Measurements from ENCODE around the gene SLC8A1. TPM values are rescaled to one million over a fixed set of nuclear protein-coding genes. Genes with fewer than 3 reads are reported as not detected.

Gene SLC8A1
- total and polyA plus RNA-seq, 2 experiments from 2014 or later, result 103 to 682 TPM

DNA sequence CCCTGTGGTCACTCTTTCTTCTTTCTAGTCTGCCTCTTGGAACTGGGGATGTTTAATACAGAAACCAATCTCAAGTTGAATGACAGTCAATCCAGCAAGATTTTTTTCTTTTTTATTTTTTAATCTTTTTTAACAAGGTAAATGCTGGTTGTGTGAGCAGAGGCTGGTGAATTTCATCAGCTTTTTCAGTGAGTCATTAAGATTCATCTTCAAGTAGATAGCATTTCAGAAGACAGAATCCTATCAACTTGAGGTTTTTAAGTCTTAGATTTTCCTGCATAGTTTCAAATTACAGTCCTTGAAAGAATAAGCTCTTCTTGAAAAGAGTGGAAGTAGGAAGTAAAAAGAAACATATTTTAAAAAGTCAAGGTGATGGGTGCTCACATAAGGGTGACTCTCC, 12.4 kb downstream of the SLC8A1 start:
- H3K4me3 ChIP-seq, result no peak overlapping the region
- no peaks in the 10 kb centered on the region for H3K9me3 ChIP-seq (ENCODE audit: low read depth)
- no peaks in the 10 kb centered on the region for H3K36me3 ChIP-seq
- peaks cover 40% of the 10 kb centered on the region for H3K4me1 ChIP-seq (ENCODE audit: low read depth)
- no peaks in the 10 kb centered on the region for H3K27me3 ChIP-seq
- TF ChIP-seq, protein P1, sequence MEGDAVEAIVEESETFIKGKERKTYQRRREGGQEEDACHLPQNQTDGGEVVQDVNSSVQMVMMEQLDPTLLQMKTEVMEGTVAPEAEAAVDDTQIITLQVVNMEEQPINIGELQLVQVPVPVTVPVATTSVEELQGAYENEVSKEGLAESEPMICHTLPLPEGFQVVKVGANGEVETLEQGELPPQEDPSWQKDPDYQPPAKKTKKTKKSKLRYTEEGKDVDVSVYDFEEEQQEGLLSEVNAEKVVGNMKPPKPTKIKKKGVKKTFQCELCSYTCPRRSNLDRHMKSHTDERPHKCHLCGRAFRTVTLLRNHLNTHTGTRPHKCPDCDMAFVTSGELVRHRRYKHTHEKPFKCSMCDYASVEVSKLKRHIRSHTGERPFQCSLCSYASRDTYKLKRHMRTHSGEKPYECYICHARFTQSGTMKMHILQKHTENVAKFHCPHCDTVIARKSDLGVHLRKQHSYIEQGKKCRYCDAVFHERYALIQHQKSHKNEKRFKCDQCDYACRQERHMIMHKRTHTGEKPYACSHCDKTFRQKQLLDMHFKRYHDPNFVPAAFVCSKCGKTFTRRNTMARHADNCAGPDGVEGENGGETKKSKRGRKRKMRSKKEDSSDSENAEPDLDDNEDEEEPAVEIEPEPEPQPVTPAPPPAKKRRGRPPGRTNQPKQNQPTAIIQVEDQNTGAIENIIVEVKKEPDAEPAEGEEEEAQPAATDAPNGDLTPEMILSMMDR (IDR thresholded peaks at IDR 0.05; ENCODE audit: low read depth, low read length), result no peak
- no peak overlapping the region for H3K27ac ChIP-seq
- DNase-seq (ENCODE audit: low read depth in 1 of 2, low spot score in 1 of 2), result no peak

DNA sequence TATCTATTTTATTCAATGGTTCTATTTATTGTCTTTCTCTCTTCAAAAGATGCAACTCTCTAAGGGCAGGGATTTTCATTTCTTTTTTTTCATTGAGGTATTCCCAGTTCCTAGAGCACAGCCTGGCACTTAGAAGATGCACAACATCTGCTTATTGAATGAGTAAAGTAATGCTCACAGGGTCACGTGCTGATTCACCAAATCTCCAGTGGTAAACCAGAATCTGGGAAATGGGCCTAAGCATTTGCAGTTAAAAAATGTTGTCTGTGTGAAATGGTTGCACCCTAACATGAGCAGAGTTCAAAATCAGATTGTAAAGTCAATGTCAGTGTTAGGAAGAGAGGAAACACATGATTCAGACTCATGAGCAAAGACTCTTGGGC, 15.8 kb downstream of the SLC8A1 start:
- Histone ChIP-seq H3K4me1 (ENCODE audit: low read depth) (peaks cover 44% of the 10 kb centered on the region), H3K27ac (peak overlapping the region; percentile 39)

DNA sequence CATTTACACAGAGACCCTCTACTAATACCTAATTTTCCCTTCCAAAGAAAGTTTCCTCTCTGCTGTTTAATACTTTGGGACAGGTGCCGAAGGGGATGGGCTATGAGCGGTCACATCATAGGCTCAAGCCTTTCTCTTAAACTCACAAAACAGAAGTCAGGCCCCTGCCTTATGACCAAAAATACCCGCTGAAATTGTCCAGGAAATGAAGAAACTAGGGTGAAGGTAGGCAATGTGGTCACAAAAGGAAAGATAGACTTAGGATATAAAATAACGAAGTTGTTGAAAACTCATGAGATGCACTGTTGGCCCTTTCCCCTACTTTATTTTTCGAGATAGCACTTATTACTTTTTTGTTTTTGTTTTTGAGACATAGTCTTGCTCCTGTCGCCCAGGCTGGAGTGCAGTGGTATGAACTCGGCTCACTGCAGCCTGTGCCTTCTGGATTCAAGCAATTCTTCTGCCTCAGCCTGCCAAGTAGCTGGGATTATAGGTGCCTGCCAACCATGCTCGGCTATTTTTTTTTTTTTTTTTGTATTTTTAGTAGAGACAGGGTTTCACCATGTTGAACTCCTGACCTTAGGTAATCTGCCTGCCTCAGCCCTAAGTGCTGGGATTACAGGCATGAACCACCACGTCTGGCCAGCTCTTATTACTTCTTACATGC, 16.3 kb downstream of the SLC8A1 start:
- Histone ChIP-seq H3K4me3 (no peak overlapping the region), H3K9me3 (ENCODE audit: low read depth) (no peaks in the 10 kb centered on the region), H3K27ac (peak overlapping the region; percentile 45), H3K36me3 (peaks cover 5% of the 10 kb centered on the region), H3K27me3 (no peaks in the 10 kb centered on the region), H3K4me1 (ENCODE audit: low read depth) (peaks cover 39% of the 10 kb centered on the region)
- TF ChIP-seq, protein P1 (IDR thresholded peaks at IDR 0.05; ENCODE audit: low read depth, low read length), result no peak
- no peak for DNase-seq (ENCODE audit: low read depth in 1 of 2, low spot score in 1 of 2)

More for the DNA sequence above, 15.8 kb downstream of the SLC8A1 start:
- TF ChIP-seq, protein P1 (IDR thresholded peaks at IDR 0.05; ENCODE audit: low read depth, low read length), result no peak
- no peak for DNase-seq (ENCODE audit: low read depth in 1 of 2, low spot score in 1 of 2)
- Histone ChIP-seq H3K4me3 (no peak overlapping the region), H3K9me3 (ENCODE audit: low read depth) (no peaks in the 10 kb centered on the region), H3K27me3 (no peaks in the 10 kb centered on the region), H3K36me3 (peaks cover 2% of the 10 kb centered on the region)

DNA sequence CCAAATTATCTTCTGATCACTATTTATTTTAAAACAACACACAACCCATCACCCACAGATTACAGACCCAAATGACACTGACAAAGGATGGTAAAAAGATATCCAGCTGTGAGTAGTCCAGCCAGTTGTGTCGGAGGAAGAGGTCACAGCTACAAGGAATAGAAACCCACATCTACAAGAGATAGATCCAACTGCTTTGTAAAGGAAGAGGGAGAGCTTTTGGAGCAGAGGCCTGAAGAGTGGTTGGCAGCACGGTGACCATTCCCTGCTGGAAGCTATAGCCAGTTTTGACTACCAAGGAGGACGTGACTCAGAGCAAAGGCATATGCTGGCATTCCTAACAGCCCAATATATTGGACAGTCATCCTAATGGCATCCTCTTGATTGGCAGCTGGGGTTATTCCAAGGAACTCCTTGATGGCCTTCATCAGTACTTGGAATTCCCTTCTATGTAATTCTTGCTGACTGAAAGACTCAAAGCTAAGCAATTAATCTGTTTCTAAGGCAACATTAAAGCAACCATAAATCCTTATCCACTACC, 17.1 kb downstream of the SLC8A1 start:
- Histone ChIP-seq H3K27me3 (no peaks in the 10 kb centered on the region), H3K36me3 (peaks cover 10% of the 10 kb centered on the region), H3K4me3 (no peak overlapping the region), H3K9me3 (ENCODE audit: low read depth) (no peaks in the 10 kb centered on the region), H3K27ac (peak overlapping the region; percentile 45), H3K4me1 (ENCODE audit: low read depth) (peaks cover 32% of the 10 kb centered on the region)
- DNase-seq (ENCODE audit: low read depth in 1 of 2, low spot score in 1 of 2), result peak in 1 of 2 donors; percentile 95
- TF ChIP-seq, protein P1 (IDR thresholded peaks at IDR 0.05; ENCODE audit: low read depth, low read length), result no peak

DNA sequence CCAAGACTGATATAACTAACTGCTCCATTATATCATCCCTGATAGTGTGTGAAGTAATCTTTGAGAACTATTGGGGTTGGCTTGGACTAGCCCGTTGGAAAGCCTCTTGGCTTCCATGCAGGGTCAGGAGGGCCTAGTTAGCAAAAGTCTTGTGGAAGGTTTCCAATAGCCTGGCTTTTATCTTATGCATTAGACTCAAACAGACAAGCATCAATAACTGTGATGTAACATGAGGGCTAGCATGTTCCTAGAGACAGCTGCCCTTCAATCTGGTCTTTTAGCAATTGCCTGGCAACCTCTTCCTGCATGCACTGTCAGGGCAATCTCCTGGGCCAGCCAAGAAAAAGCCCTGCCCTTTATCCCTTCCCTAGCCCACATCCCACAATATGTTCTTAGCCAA, 18.2 kb downstream of the SLC8A1 start:
- DNase-seq (ENCODE audit: low read depth in 1 of 2, low spot score in 1 of 2), result no peak
- Histone ChIP-seq H3K27ac (no peak overlapping the region), H3K36me3 (peaks cover 20% of the 10 kb centered on the region), H3K4me3 (no peak overlapping the region), H3K9me3 (ENCODE audit: low read depth) (no peaks in the 10 kb centered on the region), H3K27me3 (no peaks in the 10 kb centered on the region), H3K4me1 (ENCODE audit: low read depth) (peaks cover 25% of the 10 kb centered on the region)
- TF ChIP-seq, protein P1 (IDR thresholded peaks at IDR 0.05; ENCODE audit: low read depth, low read length), result no peak
